ENCODE data around the gene ATP9B. TPM values are rescaled to one million over a fixed set of nuclear protein-coding genes. Genes with fewer than 3 reads are reported as not detected.

The ATP9B gene
- total and polyA plus RNA-seq, 10 of the 15 experiments (the other 5 are each of a cell fraction or from before 2014, with no cell fraction given), result 0.74 to 20.7 (median 12.9) TPM

GRCh38 chr18:79151191-79151590 is 82.0 kb downstream of the ATP9B start:
- in situ Hi-C loops (cut with MboI), result no loop called here
- SMC1A ChIA-PET (ENCODE audit: uncharacterized antibody, unreplicated experiment), result no interaction called here
- Histone ChIP-seq H3K27me3 (replicated peaks in 1 of 2; ENCODE audit: control insufficient read depth in 2 of 2, insufficient read depth in 2 of 2, low read length in 1 of 2) (no peaks in the 10 kb centered on the region), H3K27ac (ENCODE audit: control insufficient read depth, insufficient read depth) (no peak overlapping the region), H3K79me2 (ENCODE audit: control insufficient read depth, insufficient read depth, low read length) (no peaks in the 10 kb centered on the region), H2AFZ (ENCODE audit: control insufficient read depth, low read depth, low read length) (no peak overlapping the region), H3K4me2 (ENCODE audit: control insufficient read depth, insufficient read depth) (no peak overlapping the region), H3K9me3 (replicated peaks; ENCODE audit: control insufficient read depth, insufficient read depth, low read length) (no peaks in the 10 kb centered on the region), H3K9ac (ENCODE audit: control insufficient read depth, insufficient read depth, low read length) (no peak overlapping the region), H3K36me3 (ENCODE audit: control insufficient read depth in 2 of 2, insufficient read depth in 2 of 2, low read length in 1 of 2) (peaks cover 0 to 2% of the 10 kb centered on the region in 2 experiments; a peak in 2 of 4 replicates), H3K4me3 (no peak overlapping the region), H4K20me1 (ENCODE audit: control insufficient read depth, insufficient read depth) (no peaks in the 10 kb centered on the region), H3K4me1 (ENCODE audit: control insufficient read depth, insufficient read depth, low read length) (peaks cover 1% of the 10 kb centered on the region)
- no TSS peak for BruUV-seq (replicated peaks)
- CTCF ChIA-PET, result no interaction called here
- intact Hi-C loops (cut with micrococcal nuclease; ENCODE audit: unreplicated experiment), result no loop called here
- no peak for ATAC-seq
- no peak for TF ChIP-seq ZNF274 (IDR thresholded peaks at IDR 0.05; ENCODE audit: insufficient read depth, insufficient read length)
- no peak for TF ChIP-seq NFYB (IDR thresholded peaks at IDR 0.05; ENCODE audit: insufficient read depth, low read depth, low read length)
- no peak for TF ChIP-seq BCL3 (IDR thresholded peaks at IDR 0.05; ENCODE audit: borderline replicate concordance, insufficient read depth, low read depth, low read length, poor library complexity, severe bottlenecking)
- no peak for TF ChIP-seq MXI1 (IDR thresholded peaks at IDR 0.05; ENCODE audit: low read depth, low read length)
- no peak for TF ChIP-seq E4F1 (IDR thresholded peaks at IDR 0.05; ENCODE audit: borderline replicate concordance, partially characterized antibody)
- TF ChIP-seq ZBTB33 (IDR thresholded peaks at IDR 0.05), result no peak
- TF ChIP-seq HSF1 (IDR thresholded peaks at IDR 0.05; ENCODE audit: low read depth, low read length), result no peak
- no peak for TF ChIP-seq CHD4 (IDR thresholded peaks at IDR 0.05)
- TF ChIP-seq YBX1 (IDR thresholded peaks at IDR 0.05), result no peak
- no peak for TF ChIP-seq SREBF2 (IDR thresholded peaks at IDR 0.05; ENCODE audit: low read length)
- RAD21 ChIA-PET (ENCODE audit: unreplicated experiment), result no interaction called here
- WGBS (ENCODE audit: insufficient coverage, insufficient replicate concordance, low lambda C conversion rate, missing lambda C conversion rate), result 81% methylated on average over 2 of the region's 2 CpGs
- POLR2A ChIA-PET, result no interaction called here
- DNase-seq (ENCODE audit: low read depth, low spot score), result no peak
- FAIRE-seq, result no peak
